Trophoblast cell (in vitro differentiated cells and primary cell): ENCODE measurements around the gene CPT1A.

ENCODE experiments used
- DNase-seq, 2 donors: peaks; one replicate each; pipeline ENCODE4 v3.0.0-alpha.2; 2016
- H2AFZ ChIP-seq: 2 replicates; pipeline ENCODE4 v1.6.1; 2013; ENCODE audit warnings: low read length, moderate library complexity, mild to moderate bottlenecking; ENCODE audit not compliant: insufficient read depth, poor library complexity
- H2AK5ac ChIP-seq: 2 replicates; pipeline ENCODE4 v1.6.1; 2013; ENCODE audit warnings: mild to moderate bottlenecking, low read length
- H2BK120ac ChIP-seq: 2 replicates; pipeline ENCODE4 v1.6.1; 2013; ENCODE audit warnings: low read length, mild to moderate bottlenecking, moderate library complexity; ENCODE audit not compliant: insufficient read depth, poor library complexity
- H2BK12ac ChIP-seq: 2 replicates; pipeline ENCODE4 v1.6.1; 2013; ENCODE audit warnings: mild to moderate bottlenecking, low read length, moderate library complexity
- H2BK5ac ChIP-seq: 2 replicates; pipeline ENCODE4 v1.6.1; 2013; ENCODE audit warnings: low read length, low read depth, moderate library complexity, mild to moderate bottlenecking; ENCODE audit not compliant: poor library complexity
- H3K14ac ChIP-seq: 2 replicates; pipeline ENCODE4 v1.6.1; 2013; ENCODE audit warnings: mild to moderate bottlenecking, low read length
- H3K18ac ChIP-seq: 2 replicates; pipeline ENCODE4 v1.6.1; 2013; ENCODE audit warnings: mild to moderate bottlenecking, low read length
- H3K23ac ChIP-seq: 2 replicates; pipeline ENCODE4 v1.6.1; 2013; ENCODE audit warnings: low read length
- H3K27ac ChIP-seq: 2 replicates; pipeline ENCODE4 v1.5.1; 2013; ENCODE audit warnings: low read depth, mild to moderate bottlenecking, inconsistent platforms, low read length, moderate library complexity
- H3K27me3 ChIP-seq: 2 replicates; pipeline ENCODE4 v1.6.1; 2013; ENCODE audit warnings: inconsistent platforms, mild to moderate bottlenecking, low read length, moderate library complexity; ENCODE audit not compliant: insufficient read depth
- H3K36me3 ChIP-seq, 2 experiments: 1 replicate in 1 of 2; 2 replicates in 1 of 2; pipeline ENCODE4 v1.6.1; 2013; ENCODE audit warnings: low read length in 2 of 2, mild to moderate bottlenecking in 2 of 2, moderate library complexity in 1 of 2; ENCODE audit not compliant: insufficient read depth in 2 of 2, control insufficient read depth in 1 of 2
- H3K4ac ChIP-seq: 2 replicates; pipeline ENCODE4 v1.6.1; 2013; ENCODE audit warnings: low read depth, mild to moderate bottlenecking, low read length, moderate library complexity
- H3K4me1 ChIP-seq, 2 experiments: 1 replicate in 1 of 2; 2 replicates in 1 of 2; pipeline ENCODE4 v1.6.1; 2013; ENCODE audit warnings: low read length in 2 of 2, mild to moderate bottlenecking in 2 of 2, moderate library complexity in 1 of 2; ENCODE audit not compliant: insufficient read depth in 2 of 2, control insufficient read depth in 1 of 2
- H3K4me2 ChIP-seq: 2 replicates; pipeline ENCODE4 v1.6.1; 2013; ENCODE audit warnings: inconsistent platforms, mild to moderate bottlenecking, low read length, moderate library complexity
- H3K4me3 ChIP-seq: 2 replicates; pipeline ENCODE4 v1.5.1; 2013; ENCODE audit warnings: mild to moderate bottlenecking, low read depth, low read length, inconsistent platforms
- H3K79me1 ChIP-seq: one replicate; pipeline ENCODE4 v1.6.1; 2013; ENCODE audit warnings: low read length
- H3K79me2 ChIP-seq: 2 replicates; pipeline ENCODE4 v1.6.1; 2013; ENCODE audit warnings: low read length, mild to moderate bottlenecking; ENCODE audit not compliant: control insufficient read depth, insufficient read depth, poor library complexity
- H3K9ac ChIP-seq: 2 replicates; pipeline ENCODE4 v1.6.1; 2013; ENCODE audit warnings: mild to moderate bottlenecking, low read length
- H3K9me3 ChIP-seq: 2 replicates; pipeline ENCODE4 v1.6.1; 2013; ENCODE audit warnings: low read depth, mild to moderate bottlenecking, control low read depth, inconsistent platforms, low read length; ENCODE audit not compliant: insufficient read depth
- H4K12ac ChIP-seq: 2 replicates; pipeline ENCODE4 v1.6.1; 2013; ENCODE audit warnings: low read depth, mild to moderate bottlenecking, low read length, moderate library complexity
- H4K8ac ChIP-seq: 2 replicates; pipeline ENCODE4 v1.6.1; 2013; ENCODE audit warnings: low read depth, mild to moderate bottlenecking, low read length, moderate library complexity
- H4K91ac ChIP-seq: one replicate; pipeline ENCODE4 v1.6.1; 2013; ENCODE audit warnings: low read depth, mild to moderate bottlenecking, low read length, moderate library complexity
- WGBS: extraction: QIAGEN DNeasy Blood & Tissue Kit; methylation state at CpG from one replicate; pipeline ENCODE4 v1.1.7; 2013; ENCODE audit warnings: missing lambda C conversion rate; ENCODE audit not compliant: insufficient read length, insufficient coverage; ENCODE audit errors: extremely low coverage; 5-methylcytosine and 5-hydroxymethylcytosine counted together

CPT1A gene

DNA sequence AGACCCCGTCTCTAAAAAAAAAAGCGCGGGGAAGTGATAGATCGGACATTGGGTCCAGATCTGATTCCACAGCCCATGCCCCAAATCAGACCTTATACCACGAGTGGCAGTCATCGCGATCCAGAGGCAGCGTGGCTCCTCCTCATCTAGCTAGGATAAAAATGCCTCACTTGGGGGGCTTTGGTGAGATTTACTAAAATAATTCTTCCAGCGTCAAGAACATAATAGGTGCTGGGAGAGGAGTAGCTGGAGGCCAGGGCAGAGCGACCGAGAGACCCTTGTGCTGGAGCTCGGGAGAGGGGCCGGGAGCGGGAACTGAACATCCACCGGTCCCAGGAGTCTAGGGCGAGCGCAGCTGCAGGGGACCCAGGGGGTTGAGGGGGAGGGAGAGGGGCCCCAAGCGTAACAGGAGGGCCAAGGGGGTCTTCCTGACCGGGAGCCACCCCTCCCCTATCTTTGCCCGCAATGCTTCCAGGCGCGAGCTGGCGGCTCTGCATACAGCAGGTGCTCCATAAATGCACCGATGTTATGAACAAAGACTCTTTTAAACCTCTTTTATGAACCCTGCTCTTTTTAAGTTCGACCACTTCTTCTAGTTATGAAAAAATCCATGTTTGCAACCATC is 823 bp upstream of the CPT1A start:
- Histone ChIP-seq H3K27me3 (peaks cover 41% of the 10 kb centered on the region), H3K14ac (no peak overlapping the region), H3K36me3 (no peaks in the 10 kb centered on the region), H3K79me2 (no peaks in the 10 kb centered on the region), H3K4me2 (no peak overlapping the region), H3K9ac (no peak overlapping the region), H3K4me3 (no peak overlapping the region), H3K27ac (no peak overlapping the region), H4K8ac (no peak overlapping the region), H2BK120ac (no peak overlapping the region), H4K12ac (no peak overlapping the region), H3K9me3 (peaks cover 12% of the 10 kb centered on the region), H2AFZ (no peak overlapping the region), H3K23ac (no peak overlapping the region), H2AK5ac (no peak overlapping the region), H3K79me1 (peaks cover 2% of the 10 kb centered on the region), H3K4me1 (peaks cover 16% of the 10 kb centered on the region in 2 experiments), H3K18ac (no peak overlapping the region), H4K91ac (no peak overlapping the region), H3K4ac (no peak overlapping the region), H2BK12ac (no peak overlapping the region), H2BK5ac (no peak overlapping the region)
- no peak for DNase-seq
- WGBS = no CpG with 5 or more reads among the region's 25 CpGs

DNA sequence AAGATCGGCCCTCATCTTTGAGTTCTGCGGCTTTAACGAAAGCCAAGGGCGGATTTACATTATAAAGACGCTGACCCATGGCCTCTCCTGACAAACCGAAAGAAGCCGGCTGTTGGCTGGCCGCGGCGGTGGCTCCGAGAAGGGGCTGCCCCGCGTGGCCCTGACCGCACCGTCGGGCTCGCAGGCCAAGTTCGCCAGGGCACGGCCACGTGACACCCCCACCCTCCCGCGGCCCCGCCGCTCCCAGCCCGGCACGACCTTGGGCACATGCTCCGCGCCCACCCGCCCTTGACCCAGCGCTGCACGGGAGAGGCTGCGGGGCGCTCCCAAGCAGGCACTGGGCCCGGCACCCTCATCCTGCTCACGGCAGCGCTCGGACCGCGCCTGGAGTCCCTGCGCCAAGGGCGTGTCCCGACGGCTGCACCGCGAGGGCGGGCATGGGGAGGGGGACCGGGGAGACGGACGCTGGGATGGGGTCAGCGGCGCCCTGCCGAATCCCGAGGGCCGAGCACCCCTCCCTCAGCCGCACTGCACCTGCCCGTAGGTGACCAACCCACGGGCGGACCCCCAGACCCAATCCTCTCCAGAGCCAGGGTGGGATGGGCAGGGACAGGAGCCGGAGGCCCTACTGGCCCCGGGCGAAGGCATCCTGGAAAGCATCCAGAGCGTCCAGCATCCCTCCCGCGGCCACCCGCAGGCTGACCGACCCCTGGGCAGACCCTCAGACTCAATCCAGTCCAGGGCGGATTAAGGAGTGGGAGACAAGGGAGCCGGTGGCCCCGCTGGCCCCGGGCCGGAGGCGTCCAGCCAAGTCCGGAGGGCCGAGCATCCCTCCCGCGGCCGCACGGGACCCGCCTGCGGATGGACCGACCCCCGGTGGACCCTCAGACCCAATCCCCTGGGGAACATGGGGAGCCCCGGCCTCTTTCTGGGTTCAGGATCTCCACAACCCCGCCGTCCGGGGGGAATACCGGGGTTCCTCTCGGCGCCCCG is 759 bp downstream of the CPT1A start:
- Histone ChIP-seq H3K9me3 (peaks cover 12% of the 10 kb centered on the region), H3K4me3 (no peak overlapping the region), H3K4me2 (peak overlapping the region; percentile 38), H3K9ac (no peak overlapping the region), H3K23ac (no peak overlapping the region), H2BK5ac (no peak overlapping the region), H3K14ac (no peak overlapping the region), H3K4me1 (peaks cover 16% of the 10 kb centered on the region in 2 experiments), H3K4ac (no peak overlapping the region), H2BK12ac (no peak overlapping the region), H3K18ac (no peak overlapping the region), H3K79me1 (peaks cover 2% of the 10 kb centered on the region), H2BK120ac (no peak overlapping the region), H4K91ac (no peak overlapping the region), H3K79me2 (no peaks in the 10 kb centered on the region), H3K36me3 (no peaks in the 10 kb centered on the region), H3K27me3 (peaks cover 41% of the 10 kb centered on the region), H4K8ac (no peak overlapping the region), H3K27ac (no peak overlapping the region), H2AK5ac (no peak overlapping the region), H4K12ac (no peak overlapping the region), H2AFZ (no peak overlapping the region)
- peak in 1 of 2 donors; percentile 53 for DNase-seq
- no CpG with 5 or more reads among the region's 90 CpGs for WGBS

DNA sequence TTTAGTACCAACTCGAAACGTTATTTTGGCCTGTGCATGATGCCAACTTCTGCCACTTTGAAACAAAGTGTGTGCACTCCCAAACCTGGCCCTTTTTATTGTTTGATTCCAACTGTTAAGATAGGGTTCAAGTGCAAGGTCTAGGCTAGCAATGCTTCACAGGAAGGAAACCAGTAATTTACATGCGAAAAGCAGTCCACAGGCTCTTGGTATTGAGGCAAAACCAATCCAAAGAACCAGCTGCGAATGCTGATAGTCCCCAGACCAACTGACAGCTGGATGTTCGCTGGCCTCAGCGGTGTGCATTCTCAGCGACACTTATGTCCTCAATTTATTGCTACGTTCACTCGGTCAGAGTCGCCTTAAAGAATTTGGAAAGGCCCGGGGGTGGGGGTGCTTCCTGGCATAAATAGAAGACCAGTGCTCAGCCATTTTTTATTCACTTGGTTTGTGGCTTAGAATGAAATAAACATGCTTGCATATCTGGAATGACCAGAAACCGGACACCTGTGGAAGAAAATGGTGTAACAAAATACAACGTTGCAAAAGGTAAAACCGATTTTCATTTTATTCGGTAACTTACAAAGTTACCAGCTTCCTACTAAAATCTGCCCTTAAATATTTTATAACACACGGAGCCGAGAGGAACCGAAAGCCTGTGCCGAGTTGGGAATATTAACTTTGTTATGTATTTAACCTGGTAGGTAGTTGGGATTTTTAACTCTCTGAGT is 1.6 kb downstream of the CPT1A start:
- no peak overlapping the region for H3K23ac ChIP-seq
- H2BK120ac ChIP-seq = no peak overlapping the region
- H3K18ac ChIP-seq = no peak overlapping the region
- H2AFZ ChIP-seq = no peak overlapping the region
- no peak overlapping the region for H2BK5ac ChIP-seq
- H4K91ac ChIP-seq = no peak overlapping the region
- peak overlapping the region; percentile 72 for H3K4me2 ChIP-seq
- H3K36me3 ChIP-seq = no peaks in the 10 kb centered on the region
- peaks cover 16% of the 10 kb centered on the region in 2 experiments for H3K4me1 ChIP-seq
- H3K27me3 ChIP-seq = peaks cover 41% of the 10 kb centered on the region
- peak in 1 of 2 donors; percentile 36 for DNase-seq
- no peak overlapping the region for H3K14ac ChIP-seq
- no peak overlapping the region for H4K8ac ChIP-seq
- no peak overlapping the region for H2AK5ac ChIP-seq
- no CpG with 5 or more reads among the region's 19 CpGs for WGBS
- H3K79me1 ChIP-seq = peaks cover 2% of the 10 kb centered on the region
- peaks cover 10% of the 10 kb centered on the region for H3K9me3 ChIP-seq
- H4K12ac ChIP-seq = no peak overlapping the region
- no peak overlapping the region for H2BK12ac ChIP-seq
- no peak overlapping the region for H3K9ac ChIP-seq
- no peaks in the 10 kb centered on the region for H3K79me2 ChIP-seq
- H3K27ac ChIP-seq = no peak overlapping the region
- no peak overlapping the region for H3K4ac ChIP-seq
- H3K4me3 ChIP-seq = no peak overlapping the region

DNA sequence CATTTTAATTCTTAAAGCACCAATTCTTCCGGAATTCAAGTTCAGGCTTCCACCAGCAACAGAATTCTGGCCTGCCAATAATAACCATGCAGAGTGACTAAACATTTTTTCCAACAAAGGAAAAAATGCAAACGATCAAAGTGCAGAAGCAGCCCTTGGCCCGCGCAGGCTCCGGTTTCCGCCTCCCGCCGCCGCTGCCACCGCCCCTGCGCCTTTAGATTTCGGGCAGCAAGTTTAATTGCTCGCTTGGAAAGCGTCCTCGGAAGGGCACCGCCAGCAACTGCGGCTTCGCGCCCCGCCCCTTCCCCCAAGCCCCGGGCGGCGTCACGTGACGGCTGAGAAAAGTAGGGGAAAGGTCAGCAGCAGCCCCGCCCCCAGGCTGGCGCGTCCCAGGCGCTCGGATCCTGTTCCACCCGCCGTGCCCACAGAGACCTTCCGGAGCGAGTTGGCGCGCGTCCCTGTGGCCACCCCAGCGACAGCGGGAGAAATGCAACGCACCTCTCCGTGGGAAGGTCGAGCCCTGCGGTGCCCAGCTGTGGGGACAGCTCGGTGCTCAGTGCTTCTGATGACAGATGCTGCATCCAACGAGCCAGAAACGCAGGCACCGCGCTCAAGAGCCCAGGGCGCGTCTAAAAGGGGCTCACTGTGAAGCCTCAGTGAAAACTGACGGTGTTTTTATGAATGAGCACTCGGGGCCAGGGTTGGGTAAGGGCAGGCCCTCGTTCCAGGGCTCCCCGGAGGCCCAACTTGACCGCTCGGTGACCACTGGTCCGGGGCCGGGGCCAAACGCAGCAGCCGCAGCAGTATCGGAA is 2.5 kb downstream of the CPT1A start:
- Histone ChIP-seq H2BK120ac (no peak overlapping the region), H3K23ac (no peak overlapping the region), H3K27ac (no peak overlapping the region), H2BK12ac (no peak overlapping the region), H3K79me1 (peaks cover 2% of the 10 kb centered on the region), H4K91ac (no peak overlapping the region), H2BK5ac (no peak overlapping the region), H3K4me3 (peak overlapping the region; percentile 65), H2AFZ (peak overlapping the region; percentile 44), H3K18ac (no peak overlapping the region), H3K36me3 (no peaks in the 10 kb centered on the region), H3K4me1 (peaks cover 16% of the 10 kb centered on the region in 2 experiments), H4K12ac (no peak overlapping the region), H3K9me3 (peaks cover 10% of the 10 kb centered on the region), H3K9ac (no peak overlapping the region), H3K14ac (no peak overlapping the region), H4K8ac (peak overlapping the region; percentile 25), H2AK5ac (no peak overlapping the region), H3K4me2 (peak overlapping the region; percentile 72), H3K79me2 (no peaks in the 10 kb centered on the region), H3K27me3 (peaks cover 41% of the 10 kb centered on the region), H3K4ac (no peak overlapping the region)
- WGBS = no CpG with 5 or more reads among the region's 61 CpGs
- DNase-seq = peak; percentile 85 to 93
